ENCODE measurements around the gene FITM2.

DNA sequence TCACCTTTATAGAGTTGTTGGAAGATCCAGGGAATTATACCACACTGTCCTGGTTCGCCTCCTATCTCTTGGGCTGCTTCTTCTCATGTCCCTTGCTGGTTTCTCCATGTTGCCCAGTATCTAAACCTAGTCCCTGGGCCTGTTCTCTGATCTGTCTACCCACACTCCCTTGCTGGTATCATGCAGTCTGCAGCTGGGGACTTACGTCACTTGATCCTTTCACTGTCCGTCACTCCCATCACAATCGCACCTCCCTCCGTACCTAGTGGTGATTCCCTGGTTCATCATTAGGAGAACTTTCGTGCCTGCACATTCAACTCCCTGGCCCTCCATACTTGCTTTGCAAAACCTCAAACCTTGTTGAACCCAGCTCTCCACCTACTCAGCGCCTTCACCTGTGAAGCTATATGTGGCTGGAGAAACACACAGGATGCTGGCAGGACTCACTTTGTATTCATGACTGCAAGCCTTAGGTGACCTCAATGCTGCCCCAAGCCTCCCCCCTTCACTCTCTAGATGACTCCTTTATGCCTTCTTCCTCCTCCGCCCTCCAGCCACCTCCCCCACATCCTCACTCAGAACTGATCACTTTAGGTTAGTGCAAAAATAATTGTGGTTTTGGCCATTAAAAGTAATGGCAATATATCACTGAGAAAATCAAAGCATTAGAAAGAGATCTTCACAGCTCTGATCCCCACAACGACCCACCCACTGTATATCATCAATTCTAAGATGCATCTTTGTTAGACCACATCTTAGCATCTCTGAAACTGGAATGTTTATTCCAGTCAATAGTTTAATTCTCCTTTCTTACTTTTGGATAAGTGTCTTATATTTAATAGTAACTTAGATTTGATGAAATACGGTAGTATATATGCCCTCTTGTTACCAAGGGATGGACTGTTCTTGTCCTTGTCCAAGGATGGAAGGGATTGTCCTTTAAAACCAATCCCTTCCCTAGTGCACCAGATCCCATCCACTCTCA, 37.5 kb downstream of the FITM2 start:
- TF ChIP-seq, protein P1, sequence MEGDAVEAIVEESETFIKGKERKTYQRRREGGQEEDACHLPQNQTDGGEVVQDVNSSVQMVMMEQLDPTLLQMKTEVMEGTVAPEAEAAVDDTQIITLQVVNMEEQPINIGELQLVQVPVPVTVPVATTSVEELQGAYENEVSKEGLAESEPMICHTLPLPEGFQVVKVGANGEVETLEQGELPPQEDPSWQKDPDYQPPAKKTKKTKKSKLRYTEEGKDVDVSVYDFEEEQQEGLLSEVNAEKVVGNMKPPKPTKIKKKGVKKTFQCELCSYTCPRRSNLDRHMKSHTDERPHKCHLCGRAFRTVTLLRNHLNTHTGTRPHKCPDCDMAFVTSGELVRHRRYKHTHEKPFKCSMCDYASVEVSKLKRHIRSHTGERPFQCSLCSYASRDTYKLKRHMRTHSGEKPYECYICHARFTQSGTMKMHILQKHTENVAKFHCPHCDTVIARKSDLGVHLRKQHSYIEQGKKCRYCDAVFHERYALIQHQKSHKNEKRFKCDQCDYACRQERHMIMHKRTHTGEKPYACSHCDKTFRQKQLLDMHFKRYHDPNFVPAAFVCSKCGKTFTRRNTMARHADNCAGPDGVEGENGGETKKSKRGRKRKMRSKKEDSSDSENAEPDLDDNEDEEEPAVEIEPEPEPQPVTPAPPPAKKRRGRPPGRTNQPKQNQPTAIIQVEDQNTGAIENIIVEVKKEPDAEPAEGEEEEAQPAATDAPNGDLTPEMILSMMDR (IDR thresholded peaks at IDR 0.05) = no peak
- TF ChIP-seq EZH2 (IDR thresholded peaks at IDR 0.05; ENCODE audit: borderline replicate concordance, insufficient read depth, low read depth, low read length, poor library complexity, severe bottlenecking) = no peak
